Right cardiac atrium (tissue), 5 donors: Measurements from ENCODE around the gene C9orf72. TPM values are rescaled to one million over a fixed set of nuclear protein-coding genes. Genes with fewer than 3 reads are reported as not detected.
A peak's percentile ranks its signal among the peaks of the same experiment; 100 is the strongest.

ENCODE experiments used
- ATAC-seq, 2 donors: fragments of 200-7000 bp; cut with Tn5 transposase; one replicate each; pipeline versions ENCODE4 v1.8.0 to v1.9.1; 2020; ENCODE audit warnings: moderate library complexity in 2 of 2, mild to moderate bottlenecking in 1 of 2
- DNase-seq, 3 donors: peaks; one replicate each; pipeline ENCODE4 v3.0.0-alpha.2; 2020
- H3K27ac ChIP-seq: one replicate; pipeline ENCODE4 v1.5.1; 2013; ENCODE audit warnings: mild to moderate bottlenecking, low read length, control low read depth, moderate library complexity
- H3K27me3 ChIP-seq: one replicate; pipeline ENCODE4 v1.6.1; 2013; ENCODE audit not compliant: control insufficient read depth, insufficient read depth
- H3K4me1 ChIP-seq: one replicate; pipeline ENCODE4 v1.6.1; 2013; ENCODE audit warnings: low read length; ENCODE audit not compliant: control insufficient read depth, insufficient read depth
- H3K4me3 ChIP-seq: one replicate; pipeline ENCODE4 v1.5.1; 2013; ENCODE audit warnings: low read length, control low read depth
- H3K9me3 ChIP-seq: one replicate; pipeline ENCODE4 v1.6.1; 2013; ENCODE audit warnings: low read length; ENCODE audit not compliant: control insufficient read depth
- WGBS: extraction: QIAGEN DNeasy Blood & Tissue Kit; methylation state at CpG from one replicate; pipeline ENCODE4 v1.1.7; 2013; 5-methylcytosine and 5-hydroxymethylcytosine counted together
- intact Hi-C, 4 donors: fragments of 100-400 bp; cut with DNase I; formaldehyde crosslinking; loops; one replicate each; pipeline versions ENCODE4 v1.11.0 to v1.14.0; 2022 to 2023
- polyA plus RNA-seq: library from polyadenylated mRNA; stranded (reverse); fragments of 200-250 nt; gene quantifications from one replicate; pipeline ENCODE4 v1.2.3, GENCODE V29; 2013
- total RNA-seq, 4 donors: library from RNA; stranded (reverse); fragmentation: NEBNext Ultra II Directional; extraction: Animal tissue kit (Norgen Biotek cat#: 25700); gene quantifications; one replicate each; pipeline ENCODE4 v1.2.1, GENCODE V29; 2021
- donor health status: healthy with polysubstance abuse.
- donor health status: DM: no; HTN: yes; CAD: no.
- donor health status: DM: no; HTN: no; CAD: no.
- donor health status: DM: no; HTN: yes; CAD: no; lungs with severe emphysema.
- donor health status: DM: yes; HTN: yes; CAD: no.

The C9orf72 gene
- total and polyA plus RNA-seq, 5 donors, result 10.0 to 17.4 (median 14.8) TPM

GRCh38 chr9:27573634-27574590 lies 631 bp upstream of the C9orf72 start:
- Histone ChIP-seq H3K9me3 (no peaks in the 10 kb centered on the region), H3K27me3 (no peaks in the 10 kb centered on the region), H3K4me1 (no peaks in the 10 kb centered on the region), H3K27ac (peak overlapping the region; percentile 96), H3K4me3 (peak overlapping the region; percentile 97)
- DNase-seq (peak; percentile 94 to 97 (median 95)), ATAC-seq (peak; percentile 91 to 94)
- WGBS, result 2% methylated on average over 35 of the region's 35 CpGs
- intact Hi-C loops, result no loop called here

- DNase-seq, result no peak
- no peaks in the 10 kb centered on the region for H3K9me3 ChIP-seq
- peak; percentile 29 to 37 for ATAC-seq
- intact Hi-C loops, result no loop called here
- H3K4me3 ChIP-seq, result peak overlapping the region; percentile 97
- under 1% methylated on average over 6 of the region's 6 CpGs for WGBS
- no peaks in the 10 kb centered on the region for H3K4me1 ChIP-seq
- H3K27me3 ChIP-seq, result no peaks in the 10 kb centered on the region
- peak overlapping the region; percentile 98 for H3K27ac ChIP-seq
Observed at GRCh38 chr9:27572566-27572917, 739 bp downstream of the C9orf72 start.

- ATAC-seq (no peak), DNase-seq (no peak)
- WGBS, result 39% methylated on average over 3 of the region's 3 CpGs
- H3K9me3 ChIP-seq, result no peaks in the 10 kb centered on the region
- H3K27ac ChIP-seq, result peak overlapping the region; percentile 64
- intact Hi-C loops, result no loop called here
- H3K4me1 ChIP-seq, result no peaks in the 10 kb centered on the region
- peak overlapping the region; percentile 97 for H3K4me3 ChIP-seq
- H3K27me3 ChIP-seq, result no peaks in the 10 kb centered on the region
Observed at GRCh38 chr9:27572061-27572460, 1.2 kb downstream of the C9orf72 start.

GRCh38 chr9:27571011-27571410 lies 2.3 kb downstream of the C9orf72 start:
- no peak overlapping the region for H3K4me3 ChIP-seq
- H3K27ac ChIP-seq, result no peak overlapping the region
- no peaks in the 10 kb centered on the region for H3K4me1 ChIP-seq
- no peaks in the 10 kb centered on the region for H3K9me3 ChIP-seq
- intact Hi-C loops, result no loop called here
- ATAC-seq, result no peak
- WGBS, result 80% methylated on average over 4 of the region's 4 CpGs
- H3K27me3 ChIP-seq, result no peaks in the 10 kb centered on the region
- DNase-seq, result no peak

- Histone ChIP-seq H3K4me1 (no peaks in the 10 kb centered on the region), H3K27ac (no peak overlapping the region), H3K9me3 (no peaks in the 10 kb centered on the region), H3K27me3 (no peaks in the 10 kb centered on the region), H3K4me3 (no peak overlapping the region)
- intact Hi-C loops, result no loop called here
- WGBS, result 74% methylated on average over 2 of the region's 2 CpGs
- ATAC-seq, result no peak
- no peak for DNase-seq
Observed at GRCh38 chr9:27569406-27569805, 3.9 kb downstream of the C9orf72 start.

- H3K27ac ChIP-seq, result no peak overlapping the region
- H3K4me3 ChIP-seq, result no peak overlapping the region
- no peaks in the 10 kb centered on the region for H3K9me3 ChIP-seq
- no peaks in the 10 kb centered on the region for H3K4me1 ChIP-seq
- ATAC-seq, result no peak
- WGBS, result 94% methylated on average over 1 of the region's 1 CpG
- no peaks in the 10 kb centered on the region for H3K27me3 ChIP-seq
- DNase-seq, result no peak
- intact Hi-C loops, result no loop called here
Observed at GRCh38 chr9:27566118-27566517, 7.2 kb downstream of the C9orf72 start.

- DNase-seq (no peak), ATAC-seq (no peak)
- no peak overlapping the region for H3K27ac ChIP-seq
- H3K4me3 ChIP-seq, result no peak overlapping the region
- H3K4me1 ChIP-seq, result no peaks in the 10 kb centered on the region
- no peaks in the 10 kb centered on the region for H3K9me3 ChIP-seq
- H3K27me3 ChIP-seq, result no peaks in the 10 kb centered on the region
- intact Hi-C loops, result no loop called here
Observed at GRCh38 chr9:27565696-27566095, 7.6 kb downstream of the C9orf72 start.

- DNase-seq (no peak), ATAC-seq (peak in 1 of 2 donors; percentile 28)
- Histone ChIP-seq H3K4me1 (no peaks in the 10 kb centered on the region), H3K27ac (no peak overlapping the region), H3K9me3 (no peaks in the 10 kb centered on the region), H3K27me3 (no peaks in the 10 kb centered on the region), H3K4me3 (no peak overlapping the region)
- intact Hi-C loops, result no loop called here
- 83% methylated on average over 1 of the region's 1 CpG for WGBS
Observed at GRCh38 chr9:27564670-27565069, 8.6 kb downstream of the C9orf72 start.

- no peak overlapping the region for H3K4me3 ChIP-seq
- H3K27me3 ChIP-seq, result no peaks in the 10 kb centered on the region
- H3K27ac ChIP-seq, result no peak overlapping the region
- intact Hi-C loops, result no loop called here
- ATAC-seq (no peak), DNase-seq (no peak)
- no peaks in the 10 kb centered on the region for H3K9me3 ChIP-seq
- no peaks in the 10 kb centered on the region for H3K4me1 ChIP-seq
- 83% methylated on average over 4 of the region's 4 CpGs for WGBS
Observed at GRCh38 chr9:27563738-27564430, 9.4 kb downstream of the C9orf72 start.

- Histone ChIP-seq H3K27ac (no peak overlapping the region), H3K4me1 (no peaks in the 10 kb centered on the region), H3K27me3 (no peaks in the 10 kb centered on the region), H3K9me3 (no peaks in the 10 kb centered on the region), H3K4me3 (no peak overlapping the region)
- 74% methylated on average over 3 of the region's 3 CpGs for WGBS
- DNase-seq, result no peak
- no peak for ATAC-seq
- intact Hi-C loops, result no loop called here
Observed at GRCh38 chr9:27561685-27562084, 11.6 kb downstream of the C9orf72 start.

GRCh38 chr9:27560457-27560856 lies 12.8 kb downstream of the C9orf72 start:
- H3K9me3 ChIP-seq, result no peaks in the 10 kb centered on the region
- ATAC-seq, result no peak
- no peak overlapping the region for H3K4me3 ChIP-seq
- DNase-seq, result no peak
- no peak overlapping the region for H3K27ac ChIP-seq
- no peaks in the 10 kb centered on the region for H3K4me1 ChIP-seq
- intact Hi-C loops, result no loop called here
- H3K27me3 ChIP-seq, result no peaks in the 10 kb centered on the region
